ENCODE data around the gene DLG2.

DNA sequence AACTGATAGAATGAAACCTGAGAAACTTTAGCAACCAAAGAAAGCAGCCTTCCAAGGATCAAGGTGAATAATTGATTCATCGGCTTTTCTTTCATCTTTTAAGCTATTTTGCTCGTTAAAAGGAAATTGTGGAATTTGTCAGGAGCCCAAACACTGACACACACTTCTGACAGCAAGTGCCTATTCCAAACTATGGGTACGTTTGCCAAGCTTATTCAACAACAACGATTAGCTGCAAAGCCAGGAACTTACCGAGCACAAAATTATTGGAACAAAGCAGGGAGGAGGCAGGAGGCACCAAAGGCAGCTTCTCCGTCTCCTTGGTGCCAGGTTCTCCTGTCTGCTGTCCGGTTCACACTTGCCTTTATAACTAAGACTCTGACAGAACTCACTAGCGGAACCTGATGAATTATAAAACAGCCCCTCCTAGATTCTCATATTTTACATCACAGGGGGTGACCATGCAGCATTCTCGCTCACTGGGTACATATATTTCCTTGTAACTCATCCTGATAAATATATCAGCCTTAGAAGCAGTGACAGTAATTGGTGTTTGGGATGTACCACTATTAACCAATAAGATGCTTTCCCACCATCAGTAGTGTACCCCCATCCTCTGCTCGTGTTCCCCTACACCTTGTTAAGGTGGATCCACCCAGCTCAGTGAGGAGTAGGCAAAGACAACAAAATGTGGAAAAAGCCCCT, 1945.1 kb downstream of the DLG2 start:
- TF ChIP-seq, protein P1, sequence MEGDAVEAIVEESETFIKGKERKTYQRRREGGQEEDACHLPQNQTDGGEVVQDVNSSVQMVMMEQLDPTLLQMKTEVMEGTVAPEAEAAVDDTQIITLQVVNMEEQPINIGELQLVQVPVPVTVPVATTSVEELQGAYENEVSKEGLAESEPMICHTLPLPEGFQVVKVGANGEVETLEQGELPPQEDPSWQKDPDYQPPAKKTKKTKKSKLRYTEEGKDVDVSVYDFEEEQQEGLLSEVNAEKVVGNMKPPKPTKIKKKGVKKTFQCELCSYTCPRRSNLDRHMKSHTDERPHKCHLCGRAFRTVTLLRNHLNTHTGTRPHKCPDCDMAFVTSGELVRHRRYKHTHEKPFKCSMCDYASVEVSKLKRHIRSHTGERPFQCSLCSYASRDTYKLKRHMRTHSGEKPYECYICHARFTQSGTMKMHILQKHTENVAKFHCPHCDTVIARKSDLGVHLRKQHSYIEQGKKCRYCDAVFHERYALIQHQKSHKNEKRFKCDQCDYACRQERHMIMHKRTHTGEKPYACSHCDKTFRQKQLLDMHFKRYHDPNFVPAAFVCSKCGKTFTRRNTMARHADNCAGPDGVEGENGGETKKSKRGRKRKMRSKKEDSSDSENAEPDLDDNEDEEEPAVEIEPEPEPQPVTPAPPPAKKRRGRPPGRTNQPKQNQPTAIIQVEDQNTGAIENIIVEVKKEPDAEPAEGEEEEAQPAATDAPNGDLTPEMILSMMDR (IDR thresholded peaks at IDR 0.05), result no peak
- TF ChIP-seq POLR2A (IDR thresholded peaks at IDR 0.05), result no peak
